ENCODE measurements around the gene DYNC2H1.

Gene DYNC2H1

DNA sequence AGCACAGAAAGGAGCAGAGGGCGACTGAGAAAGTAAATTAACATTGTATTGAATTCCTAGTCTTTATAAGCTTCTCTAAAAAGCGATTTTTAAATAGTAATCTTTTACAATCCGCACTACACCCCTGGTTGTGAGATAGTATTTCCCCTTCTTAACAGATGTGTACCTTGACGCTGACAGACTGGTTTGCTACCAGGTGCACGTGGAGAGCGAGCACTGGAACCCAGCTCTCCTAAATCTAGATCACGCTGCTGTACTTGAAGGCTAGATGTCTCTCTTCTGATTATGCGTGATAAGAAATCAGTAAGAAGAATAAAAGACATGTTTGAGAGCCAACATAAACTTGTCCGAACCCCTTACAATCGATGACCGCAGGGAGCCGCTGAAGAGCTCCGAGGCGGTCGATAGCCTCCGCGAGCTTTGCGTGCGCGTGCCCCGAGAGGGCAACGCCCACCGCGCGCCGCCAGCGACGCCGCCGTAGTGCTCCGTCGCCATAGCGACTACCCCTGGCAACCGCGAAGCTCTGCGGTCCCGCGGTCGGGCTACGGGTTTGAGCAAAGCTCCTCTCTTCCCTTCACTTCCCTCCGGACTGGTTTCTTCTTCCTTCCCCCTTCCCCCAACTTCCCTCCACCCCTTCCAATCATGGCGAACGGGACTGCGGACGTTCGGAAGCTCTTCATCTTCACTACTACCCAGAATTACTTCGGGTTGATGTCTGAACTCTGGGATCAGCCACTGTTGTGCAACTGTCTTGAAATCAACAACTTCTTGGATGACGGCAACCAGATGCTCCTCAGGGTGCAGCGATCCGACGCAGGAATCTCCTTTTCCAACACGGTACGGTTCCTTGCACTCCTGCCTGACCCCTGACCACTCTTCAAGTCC is at the start of gene DYNC2H1:
Gene DYNC2H1, plus strand, starts transcription at position 494 of the 885 bp plus-strand sequence. Its CDS starts 149 bp downstream, at position 643.
- in situ Hi-C loops (cut with HindIII; ENCODE audit: low sequenced_read_pairs): no loop called here

DNA sequence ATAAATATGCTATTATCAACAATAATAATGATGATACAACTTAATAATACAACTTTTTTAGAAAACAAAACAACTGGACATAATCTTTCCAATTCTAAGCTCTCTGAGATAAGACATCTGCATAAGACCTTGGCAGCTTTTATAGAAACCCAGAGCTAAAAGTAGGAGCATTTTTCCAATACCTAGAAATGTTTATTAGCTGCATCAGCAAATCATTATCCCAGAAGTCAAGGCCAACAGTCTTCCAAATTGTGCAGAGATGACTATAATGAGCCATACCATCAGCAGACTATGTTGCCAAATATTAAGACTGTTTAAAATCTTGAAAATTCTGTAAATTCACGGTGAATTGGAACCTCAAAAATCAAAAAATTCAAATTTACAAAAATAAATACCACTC is 47.6 kb upstream of the DYNC2H1 start:
- in situ Hi-C loops (cut with HindIII; ENCODE audit: low sequenced_read_pairs): no loop called here

DNA sequence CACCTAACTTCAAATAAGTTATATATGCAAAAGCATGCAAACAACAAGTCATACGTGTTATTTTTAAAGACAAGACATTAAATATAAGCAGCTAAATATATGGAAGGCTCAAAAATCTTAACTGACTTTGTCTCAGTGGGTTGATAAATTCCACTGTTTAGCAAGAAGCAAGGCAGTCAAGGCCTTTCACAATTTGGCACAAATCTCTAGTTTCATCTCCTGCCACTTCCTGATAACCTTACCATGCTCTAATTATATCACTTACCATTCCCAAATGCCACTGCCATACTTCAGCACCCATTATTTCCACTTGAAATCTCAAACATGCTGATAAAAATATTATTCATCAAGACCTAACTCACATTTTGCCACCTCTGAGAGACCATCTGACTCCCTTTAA is 42.1 kb upstream of the DYNC2H1 start:
- in situ Hi-C loops (cut with HindIII; ENCODE audit: low sequenced_read_pairs): no loop called here

DNA sequence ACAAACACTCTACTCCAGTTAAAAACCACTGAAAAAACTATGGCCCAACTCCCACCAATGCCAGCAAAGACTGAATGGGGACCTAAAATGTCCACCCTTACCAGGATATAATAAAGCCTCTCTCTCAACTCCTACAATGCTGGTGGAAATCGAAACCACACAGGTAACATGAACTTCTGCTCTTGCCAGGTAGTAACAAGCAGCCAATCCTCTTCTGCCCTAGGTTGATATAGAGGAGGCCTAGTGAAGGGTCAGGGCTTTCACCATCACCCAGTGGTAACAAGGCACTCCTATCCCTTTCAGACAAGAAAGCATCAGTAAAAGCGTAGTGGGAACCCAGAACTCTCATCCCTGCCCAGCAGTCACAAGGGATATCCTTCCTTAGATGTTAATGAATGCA is 39.9 kb upstream of the DYNC2H1 start:
- in situ Hi-C loops (cut with HindIII; ENCODE audit: low sequenced_read_pairs): no loop called here

GRCh38 chr11:103070142-103070541 is 39.1 kb upstream of the DYNC2H1 start:
- in situ Hi-C loops (cut with HindIII; ENCODE audit: low sequenced_read_pairs): no loop called here

DNA sequence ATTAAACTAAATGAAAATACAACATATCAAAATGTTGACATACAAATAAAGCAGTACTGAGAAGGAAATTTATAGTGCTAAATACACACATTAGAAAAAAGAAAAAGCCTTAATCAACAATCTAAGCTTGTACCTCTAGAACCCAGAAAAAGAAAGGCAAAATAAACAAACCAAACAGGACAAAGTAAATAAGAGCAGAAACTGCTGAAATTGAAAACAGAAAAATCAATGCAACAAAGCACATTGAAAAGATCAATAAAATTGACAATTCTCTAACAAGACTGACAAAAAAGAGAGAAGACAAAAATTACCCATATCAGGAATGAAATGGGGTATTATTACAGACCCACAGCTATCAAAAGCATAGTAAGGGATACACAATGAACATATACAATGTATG is 38.2 kb upstream of the DYNC2H1 start:
- in situ Hi-C loops (cut with HindIII; ENCODE audit: low sequenced_read_pairs): no loop called here

DNA sequence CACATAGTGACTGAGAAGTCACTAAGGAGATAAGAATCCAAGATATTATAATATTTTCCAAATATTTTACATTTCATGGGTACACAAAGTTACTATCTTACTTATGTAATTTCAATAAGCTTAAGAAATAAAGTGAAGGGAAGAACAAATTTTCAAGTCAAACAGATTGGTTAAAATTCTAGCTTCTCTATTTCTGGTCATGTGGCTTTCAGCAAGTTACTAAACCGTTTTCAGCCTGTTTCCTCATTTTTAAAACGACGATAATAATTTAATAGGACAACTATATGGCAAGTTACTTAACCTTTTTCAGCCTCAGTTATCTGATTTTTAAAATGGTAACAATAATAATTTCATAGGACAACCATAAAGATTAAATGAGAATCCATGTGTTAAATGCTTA is 32.9 kb upstream of the DYNC2H1 start:
- in situ Hi-C loops (cut with HindIII; ENCODE audit: low sequenced_read_pairs): no loop called here

DNA sequence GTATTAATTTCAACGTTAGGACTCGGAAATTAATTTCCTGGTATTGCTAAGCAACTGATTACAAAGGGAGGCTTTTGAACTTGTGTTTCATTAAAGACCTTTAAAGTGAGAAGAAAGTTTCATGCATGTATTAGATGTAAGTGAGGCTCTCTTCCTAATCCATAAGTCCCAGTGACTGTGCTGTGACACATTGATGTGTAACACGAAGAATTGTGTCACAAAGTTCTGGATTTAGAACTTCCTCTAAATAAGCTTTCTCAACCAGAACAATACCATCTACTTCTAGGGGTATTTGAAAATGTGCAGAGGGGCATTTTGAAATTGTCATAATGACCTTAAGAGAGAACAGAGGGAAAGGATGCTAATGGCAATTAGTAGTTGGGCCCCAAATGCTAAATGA is 31.7 kb upstream of the DYNC2H1 start:
- in situ Hi-C loops (cut with HindIII; ENCODE audit: low sequenced_read_pairs): no loop called here

DNA sequence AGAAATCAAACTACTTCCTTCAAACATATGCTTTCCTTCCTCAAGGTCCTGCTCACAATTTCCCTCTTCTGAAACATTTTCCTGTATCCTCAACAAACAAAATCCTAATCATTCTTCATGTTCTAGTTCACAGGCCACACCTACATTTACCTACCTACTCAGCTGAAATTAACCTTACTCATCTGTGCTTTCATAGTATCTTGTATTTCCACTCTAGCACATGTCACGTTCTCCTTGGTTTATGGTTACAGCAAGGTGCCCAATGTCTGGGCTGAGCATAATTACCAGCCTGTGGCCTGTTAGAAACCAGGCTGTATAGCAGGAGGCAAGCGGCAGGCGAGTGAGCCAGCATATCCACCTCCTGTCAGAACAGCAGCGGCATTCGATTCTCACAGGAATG is 30.5 kb upstream of the DYNC2H1 start:
- in situ Hi-C loops (cut with HindIII; ENCODE audit: low sequenced_read_pairs): no loop called here

GRCh38 chr11:103079833-103080232 is 29.4 kb upstream of the DYNC2H1 start:
- in situ Hi-C loops (cut with HindIII; ENCODE audit: low sequenced_read_pairs): no loop called here

DNA sequence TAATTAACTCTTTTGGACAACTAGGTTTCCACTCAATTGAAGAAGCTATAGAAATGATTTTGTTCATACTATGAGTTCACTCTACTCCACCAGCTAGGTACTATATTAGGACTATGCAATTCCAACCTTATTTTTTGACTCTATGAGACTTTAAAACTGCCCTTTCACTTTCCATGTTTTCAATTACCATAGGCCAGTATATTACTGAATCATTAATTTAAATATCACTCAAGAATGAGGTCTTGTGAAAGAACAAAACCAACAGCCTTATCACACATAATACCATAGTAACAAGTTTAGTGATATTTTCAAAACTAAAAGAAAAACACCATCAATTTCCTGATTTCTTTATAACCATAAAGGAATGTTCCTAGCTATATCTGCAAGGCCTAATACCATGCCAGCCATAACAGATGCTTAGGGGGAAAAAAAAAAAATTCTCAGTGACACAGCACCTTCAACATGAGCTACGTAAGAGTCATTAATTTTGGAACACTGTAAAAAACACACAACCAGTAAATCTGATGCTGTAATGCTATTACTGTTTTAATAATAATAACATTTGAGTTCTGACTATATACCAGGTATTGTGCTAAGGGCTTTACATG is 23.4 kb upstream of the DYNC2H1 start:
- in situ Hi-C loops (cut with HindIII; ENCODE audit: low sequenced_read_pairs): no loop called here

DNA sequence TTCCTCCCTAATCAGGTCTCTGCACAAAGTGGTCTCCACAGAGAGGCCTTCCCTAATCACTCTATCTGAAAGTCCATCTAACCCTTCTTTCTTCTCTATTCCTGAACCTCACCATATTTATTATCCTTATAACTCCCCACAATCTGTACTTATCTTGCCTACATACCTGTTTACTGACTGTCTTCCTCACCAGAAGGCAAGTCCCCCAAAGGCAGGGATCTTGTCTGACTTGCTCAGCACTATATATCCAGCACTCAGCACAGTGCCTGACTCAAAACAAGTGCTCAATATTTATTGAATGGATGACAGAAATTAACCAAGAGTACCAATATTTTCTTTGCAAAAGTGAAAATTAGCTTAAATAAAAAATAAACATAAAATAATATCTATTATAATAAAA is 22.8 kb upstream of the DYNC2H1 start:
- in situ Hi-C loops (cut with HindIII; ENCODE audit: low sequenced_read_pairs): no loop called here

GRCh38 chr11:103091064-103091800 is 18.0 kb upstream of the DYNC2H1 start:
- in situ Hi-C loops (cut with HindIII; ENCODE audit: low sequenced_read_pairs): no loop called here

DNA sequence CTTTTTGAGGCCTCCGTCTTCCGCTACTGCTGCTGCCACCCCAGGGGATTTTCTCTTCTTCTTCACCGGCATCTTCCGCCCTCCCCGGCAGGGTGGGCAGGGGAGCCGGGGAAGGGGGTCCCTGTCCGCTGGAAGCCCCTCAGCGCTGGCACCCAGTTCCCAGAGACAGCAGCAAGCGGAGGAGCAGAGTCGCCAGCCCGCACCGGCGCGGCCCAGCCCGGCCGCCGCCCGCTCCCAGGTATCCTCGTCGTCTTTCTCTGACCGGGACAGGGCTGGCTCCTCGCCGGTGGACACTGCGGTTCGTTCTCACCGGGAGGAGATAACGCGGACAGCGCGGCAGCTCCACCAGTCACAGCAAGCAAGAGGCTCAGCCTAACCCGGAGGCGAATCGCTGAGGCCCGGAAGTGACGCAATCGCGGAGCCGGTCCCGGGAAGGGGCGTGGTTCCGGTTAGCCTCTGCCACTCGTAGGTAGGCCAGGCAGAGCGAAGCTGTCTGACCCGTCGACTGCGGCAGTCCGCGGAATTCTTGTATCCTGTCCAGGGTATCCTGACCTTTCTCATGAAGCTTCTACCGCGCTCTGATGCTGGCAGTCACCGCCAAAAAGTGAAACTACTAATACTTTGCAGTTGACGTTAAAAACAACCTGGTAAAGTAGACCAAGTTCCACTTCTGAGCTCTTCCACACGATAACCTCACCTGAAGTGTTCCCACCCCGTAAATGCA is 17.3 kb upstream of the DYNC2H1 start, which contains the start of gene DCUN1D5:
Gene DCUN1D5, minus strand, starts transcription at position 360 of the 724 bp plus-strand sequence. Its CDS starts 288 bp downstream, at position 72.
- in situ Hi-C loops (cut with HindIII; ENCODE audit: low sequenced_read_pairs): no loop called here

DNA sequence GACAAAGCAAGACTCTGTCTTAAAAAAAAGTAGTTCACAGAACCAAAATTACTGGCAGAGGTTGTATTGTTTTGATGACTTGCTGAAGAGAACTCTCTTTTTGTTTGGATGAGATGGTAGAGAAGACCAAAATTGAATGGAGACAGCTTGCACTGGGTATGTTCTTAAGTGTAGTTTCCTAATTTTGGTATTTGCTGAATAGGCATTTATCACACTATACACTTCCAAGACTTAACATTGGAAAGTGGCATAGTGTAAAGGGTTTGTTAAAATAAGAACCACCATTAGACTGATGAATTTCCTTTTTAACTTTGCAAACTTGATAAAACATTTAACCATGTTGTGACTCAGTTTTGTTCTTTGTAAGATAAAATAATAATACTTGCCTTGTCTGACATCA is 11.9 kb upstream of the DYNC2H1 start:
- in situ Hi-C loops (cut with HindIII; ENCODE audit: low sequenced_read_pairs): no loop called here

- in situ Hi-C loops (cut with HindIII; ENCODE audit: low sequenced_read_pairs): no loop called here
These were observed 677 bp downstream of the DYNC2H1 start for GRCh38 chr11:103109818-103110388.

DNA sequence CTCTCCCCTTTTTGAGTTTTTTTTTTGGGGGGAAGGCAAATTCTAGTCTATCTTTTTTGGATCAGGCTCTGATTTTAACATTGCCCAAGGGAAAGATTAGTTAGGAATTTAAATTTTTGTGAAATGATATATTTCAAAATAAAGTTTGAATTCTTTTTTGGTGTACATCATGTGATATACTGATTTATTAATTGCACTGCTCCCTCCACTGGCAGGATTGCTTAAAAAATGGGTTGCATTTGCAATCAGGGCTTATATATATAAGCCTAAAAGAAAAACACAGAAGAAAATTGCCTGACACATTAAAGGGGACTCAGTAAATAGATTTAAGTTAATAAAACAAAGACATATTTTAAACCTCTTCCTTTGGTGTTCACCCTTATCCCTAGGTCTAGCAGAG is 1.2 kb downstream of the DYNC2H1 start:
- in situ Hi-C loops (cut with HindIII; ENCODE audit: low sequenced_read_pairs): no loop called here

- in situ Hi-C loops (cut with HindIII; ENCODE audit: low sequenced_read_pairs): no loop called here
These were observed 2.2 kb downstream of the DYNC2H1 start for GRCh38 chr11:103111400-103111799.

DNA sequence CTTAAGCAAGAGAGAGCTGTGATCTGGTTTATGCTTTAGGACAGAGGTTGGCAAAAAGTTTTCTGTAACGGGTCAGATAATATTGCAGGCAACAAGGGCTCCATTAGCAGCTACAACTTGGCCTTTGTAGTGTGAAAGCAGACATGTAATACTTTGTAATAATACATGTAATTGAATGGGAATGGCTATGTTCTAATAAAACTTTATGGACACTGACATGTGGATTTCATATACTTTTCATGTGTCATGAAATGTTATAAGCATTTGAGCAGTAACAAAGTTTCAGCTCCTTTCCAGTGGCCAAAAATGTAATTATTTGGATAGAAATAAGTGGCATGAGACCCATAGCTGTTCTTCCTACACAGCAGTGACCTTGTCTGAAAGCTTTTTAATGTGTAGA is 3.1 kb downstream of the DYNC2H1 start:
- in situ Hi-C loops (cut with HindIII; ENCODE audit: low sequenced_read_pairs): no loop called here

GRCh38 chr11:103114836-103115235 is 5.6 kb downstream of the DYNC2H1 start:
- in situ Hi-C loops (cut with HindIII; ENCODE audit: low sequenced_read_pairs): no loop called here

GRCh38 chr11:103125462-103125861 is 16.2 kb downstream of the DYNC2H1 start:
- in situ Hi-C loops (cut with HindIII; ENCODE audit: low sequenced_read_pairs): no loop called here
